ENCODE results near the gene GABRB3.

Gene GABRB3

GRCh38 chr15:26667222-26667988 lies 105.5 kb downstream of the GABRB3 start:
- Mint-ChIP-seq H3K27ac (no peak overlapping the region), H3K36me3 (no peaks in the 10 kb centered on the region), H3K4me3 (no peak overlapping the region), H3K27me3 (no peaks in the 10 kb centered on the region), H3K9me3 (no peaks in the 10 kb centered on the region), H3K4me1 (no peaks in the 10 kb centered on the region)

- Mint-ChIP-seq H3K27me3 (no peaks in the 10 kb centered on the region), H3K36me3 (no peaks in the 10 kb centered on the region), H3K4me3 (no peak overlapping the region), H3K27ac (no peak overlapping the region), H3K4me1 (no peaks in the 10 kb centered on the region), H3K9me3 (no peaks in the 10 kb centered on the region)
These were observed 106.7 kb downstream of the GABRB3 start for GRCh38 chr15:26665957-26666791.

GRCh38 chr15:26662283-26662682 lies 110.6 kb downstream of the GABRB3 start:
- Mint-ChIP-seq H3K36me3 (no peaks in the 10 kb centered on the region), H3K9me3 (no peaks in the 10 kb centered on the region), H3K4me1 (no peaks in the 10 kb centered on the region), H3K4me3 (no peak overlapping the region), H3K27ac (no peak overlapping the region), H3K27me3 (no peaks in the 10 kb centered on the region)

- Mint-ChIP-seq H3K4me1 (no peaks in the 10 kb centered on the region), H3K27me3 (no peaks in the 10 kb centered on the region), H3K36me3 (no peaks in the 10 kb centered on the region), H3K27ac (no peak overlapping the region), H3K4me3 (no peak overlapping the region), H3K9me3 (no peaks in the 10 kb centered on the region)
These were observed 111.1 kb downstream of the GABRB3 start for GRCh38 chr15:26661748-26662147.

- no peaks in the 10 kb centered on the region for H3K36me3 Mint-ChIP-seq
- no peaks in the 10 kb centered on the region for H3K4me1 Mint-ChIP-seq
- no peaks in the 10 kb centered on the region for H3K27me3 Mint-ChIP-seq
- H3K4me3 Mint-ChIP-seq = no peak overlapping the region
- no peak overlapping the region for H3K27ac Mint-ChIP-seq
- H3K9me3 Mint-ChIP-seq = no peaks in the 10 kb centered on the region
These were observed 111.8 kb downstream of the GABRB3 start for GRCh38 chr15:26661107-26661506.

- Mint-ChIP-seq H3K9me3 (no peaks in the 10 kb centered on the region), H3K27me3 (no peaks in the 10 kb centered on the region), H3K4me3 (no peak overlapping the region), H3K36me3 (peaks cover 2% of the 10 kb centered on the region), H3K27ac (no peak overlapping the region), H3K4me1 (no peaks in the 10 kb centered on the region)
These were observed 112.6 kb downstream of the GABRB3 start for GRCh38 chr15:26660241-26660640.

GRCh38 chr15:26658290-26658689 lies 114.6 kb downstream of the GABRB3 start:
- Mint-ChIP-seq H3K27me3 (no peaks in the 10 kb centered on the region), H3K36me3 (peaks cover 2% of the 10 kb centered on the region)

GRCh38 chr15:26656080-26656479 lies 116.8 kb downstream of the GABRB3 start:
- Mint-ChIP-seq H3K27me3 (no peaks in the 10 kb centered on the region), H3K4me1 (no peaks in the 10 kb centered on the region), H3K27ac (no peak overlapping the region), H3K36me3 (peaks cover 2% of the 10 kb centered on the region), H3K4me3 (no peak overlapping the region), H3K9me3 (no peaks in the 10 kb centered on the region)

More at GRCh38 chr15:26658290-26658689, 114.6 kb downstream of the GABRB3 start:
- no peaks in the 10 kb centered on the region for H3K9me3 Mint-ChIP-seq
- H3K27ac Mint-ChIP-seq = no peak overlapping the region
- H3K4me1 Mint-ChIP-seq = no peaks in the 10 kb centered on the region
- no peak overlapping the region for H3K4me3 Mint-ChIP-seq

GRCh38 chr15:26651909-26652308 lies 121.0 kb downstream of the GABRB3 start:
- H3K4me3 Mint-ChIP-seq = no peak overlapping the region
- peaks cover 2% of the 10 kb centered on the region for H3K36me3 Mint-ChIP-seq
- H3K27me3 Mint-ChIP-seq = no peaks in the 10 kb centered on the region
- no peaks in the 10 kb centered on the region for H3K4me1 Mint-ChIP-seq
- H3K27ac Mint-ChIP-seq = no peak overlapping the region
- H3K9me3 Mint-ChIP-seq = no peaks in the 10 kb centered on the region

GRCh38 chr15:26648676-26649075 lies 124.2 kb downstream of the GABRB3 start:
- H3K9me3 Mint-ChIP-seq = no peaks in the 10 kb centered on the region
- no peaks in the 10 kb centered on the region for H3K4me1 Mint-ChIP-seq
- no peaks in the 10 kb centered on the region for H3K36me3 Mint-ChIP-seq
- H3K27me3 Mint-ChIP-seq = no peaks in the 10 kb centered on the region
- no peak overlapping the region for H3K4me3 Mint-ChIP-seq
- no peak overlapping the region for H3K27ac Mint-ChIP-seq

GRCh38 chr15:26644948-26645347 lies 127.9 kb downstream of the GABRB3 start:
- Mint-ChIP-seq H3K27me3 (no peaks in the 10 kb centered on the region), H3K9me3 (no peaks in the 10 kb centered on the region), H3K4me1 (no peaks in the 10 kb centered on the region), H3K36me3 (no peaks in the 10 kb centered on the region), H3K4me3 (no peak overlapping the region), H3K27ac (no peak overlapping the region)

- H3K4me3 Mint-ChIP-seq = no peak overlapping the region
- peaks cover 4% of the 10 kb centered on the region for H3K9me3 Mint-ChIP-seq
- no peaks in the 10 kb centered on the region for H3K27me3 Mint-ChIP-seq
- H3K4me1 Mint-ChIP-seq = no peaks in the 10 kb centered on the region
- no peak overlapping the region for H3K27ac Mint-ChIP-seq
- no peaks in the 10 kb centered on the region for H3K36me3 Mint-ChIP-seq
These were observed 131.7 kb downstream of the GABRB3 start for GRCh38 chr15:26641144-26641543.

GRCh38 chr15:26640601-26641000 lies 132.3 kb downstream of the GABRB3 start:
- Mint-ChIP-seq H3K9me3 (peaks cover 4% of the 10 kb centered on the region), H3K4me1 (no peaks in the 10 kb centered on the region), H3K4me3 (no peak overlapping the region), H3K36me3 (no peaks in the 10 kb centered on the region), H3K27me3 (no peaks in the 10 kb centered on the region), H3K27ac (no peak overlapping the region)

GRCh38 chr15:26639966-26640365 lies 132.9 kb downstream of the GABRB3 start:
- H3K4me3 Mint-ChIP-seq = no peak overlapping the region
- no peak overlapping the region for H3K27ac Mint-ChIP-seq
- H3K36me3 Mint-ChIP-seq = no peaks in the 10 kb centered on the region
- no peaks in the 10 kb centered on the region for H3K27me3 Mint-ChIP-seq
- no peaks in the 10 kb centered on the region for H3K4me1 Mint-ChIP-seq
- H3K9me3 Mint-ChIP-seq = peaks cover 4% of the 10 kb centered on the region

- Mint-ChIP-seq H3K4me1 (no peaks in the 10 kb centered on the region), H3K27me3 (no peaks in the 10 kb centered on the region), H3K36me3 (no peaks in the 10 kb centered on the region), H3K9me3 (peaks cover 15% of the 10 kb centered on the region), H3K27ac (no peak overlapping the region), H3K4me3 (no peak overlapping the region)
These were observed 137.3 kb downstream of the GABRB3 start for GRCh38 chr15:26635614-26636013.

GRCh38 chr15:26635105-26635504 lies 137.8 kb downstream of the GABRB3 start:
- Mint-ChIP-seq H3K4me3 (no peak overlapping the region), H3K27me3 (no peaks in the 10 kb centered on the region), H3K27ac (no peak overlapping the region), H3K9me3 (peaks cover 15% of the 10 kb centered on the region), H3K4me1 (no peaks in the 10 kb centered on the region), H3K36me3 (no peaks in the 10 kb centered on the region)
